Kidney capillary endothelial cell (primary cell): ENCODE measurements around the gene KLF12.

Experiments
- DNase-seq: peaks from one replicate; pipeline ENCODE4 v3.0.0-alpha.2; 2018; ENCODE audit warnings: low spot score

KLF12 gene

GRCh38 chr13:74134777-74135325, 647 bp upstream of the KLF12 start:
- peak; percentile 28 for DNase-seq

- peak; percentile 54 for DNase-seq
Observed at GRCh38 chr13:74133657-74134201, 475 bp downstream of the KLF12 start.

- DNase-seq = peak; percentile 23
Observed at GRCh38 chr13:74132776-74133656, 1.2 kb downstream of the KLF12 start.

DNA sequence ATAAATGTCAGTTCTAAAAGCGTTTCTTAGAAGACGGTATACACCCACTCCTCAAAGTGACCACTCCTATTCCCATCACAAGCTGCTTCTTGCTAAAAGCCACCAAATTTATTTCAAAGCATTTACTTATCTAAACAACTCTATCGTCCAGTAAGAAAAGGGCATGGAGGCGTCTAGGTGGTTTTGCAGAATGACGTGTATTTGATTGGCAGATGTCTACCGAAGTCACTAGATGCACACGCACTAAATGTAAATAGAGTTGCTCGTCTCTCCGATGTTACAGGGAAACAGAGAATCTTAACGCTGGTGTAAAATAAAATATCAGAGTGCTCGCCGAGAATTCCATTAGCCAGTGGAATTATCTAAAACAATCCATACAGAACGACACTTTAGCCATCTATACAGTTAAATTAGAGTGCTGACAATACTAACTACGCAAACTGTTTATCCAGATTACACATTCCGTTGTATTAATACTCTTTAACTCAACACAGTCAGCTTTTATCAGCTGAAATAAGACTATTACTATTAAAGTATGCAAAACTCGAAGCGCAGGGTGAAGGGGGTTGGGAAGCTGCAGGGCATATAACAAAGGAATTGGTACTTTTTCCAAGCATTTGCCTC, 1.9 kb downstream of the KLF12 start:
- no peak for DNase-seq

DNA sequence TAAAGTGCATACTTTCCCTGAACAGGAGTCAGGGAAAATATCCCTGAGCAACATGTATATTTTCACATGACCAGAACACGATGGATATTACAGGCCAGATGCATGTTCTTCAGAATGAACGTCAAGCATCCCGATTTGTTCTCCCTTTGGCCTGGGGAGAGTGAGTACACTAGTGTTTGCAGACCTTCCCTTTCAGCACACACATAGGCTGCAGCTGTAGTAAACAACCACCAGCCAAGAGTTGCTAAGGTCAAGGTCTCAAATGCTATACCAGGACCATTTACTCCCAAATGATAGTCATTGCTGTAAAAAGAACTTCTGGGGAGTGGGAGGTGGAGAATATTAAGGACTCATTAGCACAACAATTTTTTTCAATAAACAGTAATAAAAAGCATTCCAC, 3.0 kb downstream of the KLF12 start:
- DNase-seq = no peak

DNA sequence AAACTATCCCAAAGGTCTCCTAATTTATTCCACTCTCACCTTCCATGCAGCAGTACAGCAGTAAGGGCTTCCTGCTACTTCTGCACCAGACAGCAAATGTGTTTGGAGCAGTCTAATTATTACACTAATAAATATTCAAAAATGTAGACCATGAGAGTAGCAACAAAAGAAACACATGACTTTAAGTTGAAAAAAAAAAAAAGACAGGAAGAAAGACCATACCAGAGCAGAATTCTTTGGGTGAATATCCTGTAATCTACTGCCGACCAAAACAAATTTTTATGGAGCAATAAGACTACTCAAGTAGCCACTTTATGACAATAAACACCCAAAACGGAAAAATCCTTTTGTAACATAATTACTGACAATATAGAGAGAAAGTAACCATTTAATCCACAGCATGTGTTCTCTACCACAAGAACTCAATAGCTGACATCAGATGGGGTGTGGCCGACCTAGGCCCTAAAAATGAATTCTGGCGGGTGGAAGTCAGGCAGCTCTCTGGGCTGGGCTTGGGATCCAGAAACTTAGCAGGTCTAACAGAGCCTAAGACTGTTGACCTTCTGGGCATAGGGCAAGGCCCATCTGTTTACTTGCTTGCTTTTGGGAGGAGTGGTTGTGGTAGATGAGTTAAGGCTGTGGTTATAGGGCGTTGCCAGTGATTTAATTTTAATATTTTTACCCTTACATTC, 4.6 kb downstream of the KLF12 start:
- DNase-seq = no peak

- peak; percentile 25 for DNase-seq
Observed at GRCh38 chr13:74128156-74128767, 5.9 kb downstream of the KLF12 start.

- no peak for DNase-seq
Observed at GRCh38 chr13:74118328-74118727, 15.9 kb downstream of the KLF12 start.

DNA sequence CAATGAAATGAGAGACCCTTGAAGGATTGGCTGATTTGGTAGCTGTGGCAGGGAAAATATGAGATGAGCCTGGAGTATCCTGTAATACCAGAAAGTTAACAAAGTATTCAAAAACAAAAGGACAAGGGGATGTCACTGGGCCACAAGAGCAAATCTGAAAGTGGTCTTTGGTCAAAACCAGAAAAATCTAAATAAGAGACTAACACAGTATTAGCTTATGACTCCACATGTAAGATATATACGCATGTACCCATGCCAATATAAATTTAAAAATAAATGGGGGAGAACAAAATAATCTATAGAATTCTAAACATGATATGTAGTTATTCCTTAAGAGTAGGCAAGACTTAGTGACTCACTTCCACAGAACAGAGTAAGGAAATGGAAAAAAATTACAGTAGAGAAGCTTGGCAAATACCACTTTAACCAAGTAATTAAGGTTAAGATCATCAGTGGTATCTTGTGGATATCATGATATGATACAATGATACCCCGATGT, 16.9 kb downstream of the KLF12 start:
- no peak for DNase-seq

- DNase-seq = peak; percentile 50
Observed at GRCh38 chr13:74115133-74115532, 19.1 kb downstream of the KLF12 start.

DNA sequence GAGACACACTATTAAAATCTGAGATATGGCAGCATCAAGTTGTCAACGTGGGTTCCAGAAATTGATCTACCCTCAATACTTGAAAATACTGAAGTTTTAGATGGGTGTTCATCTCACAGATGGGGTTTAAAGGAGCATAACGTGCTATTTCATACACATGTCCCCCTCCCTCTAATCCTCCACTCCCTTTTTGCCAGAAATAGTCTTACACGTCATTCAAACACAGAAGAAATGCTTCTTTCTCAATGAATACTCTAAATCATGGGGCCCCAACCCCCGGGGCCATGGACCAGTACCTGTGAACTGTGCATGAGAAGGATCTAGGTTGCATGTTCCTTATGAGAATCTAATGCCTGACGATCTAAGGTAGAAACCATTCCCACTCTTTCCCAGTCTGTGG, 19.6 kb downstream of the KLF12 start:
- no peak for DNase-seq

GRCh38 chr13:74114202-74114601, 20.0 kb downstream of the KLF12 start:
- DNase-seq = no peak

- no peak for DNase-seq
Observed at GRCh38 chr13:74111901-74112824, 22.0 kb downstream of the KLF12 start.

GRCh38 chr13:74111399-74111798, 22.8 kb downstream of the KLF12 start:
- DNase-seq = no peak

DNA sequence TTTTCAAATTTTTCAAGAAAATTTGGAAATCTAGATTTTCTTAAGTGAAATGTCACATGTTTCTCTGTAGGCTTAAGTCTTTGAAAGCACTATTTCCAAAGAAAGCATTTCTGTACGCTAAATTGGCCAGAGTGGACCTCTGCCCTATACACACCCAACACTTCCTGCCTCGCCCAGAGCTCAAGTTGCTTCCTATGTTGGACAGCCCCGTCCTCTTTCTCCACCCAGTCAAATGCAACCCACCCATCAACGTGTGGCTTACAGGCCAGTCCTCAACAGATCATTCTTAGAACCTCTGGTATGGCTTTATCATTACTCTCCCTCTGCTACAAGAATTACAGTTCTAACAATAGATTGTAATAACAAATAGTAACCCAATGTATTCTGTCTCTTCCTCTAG, 24.2 kb downstream of the KLF12 start:
- DNase-seq = no peak

- DNase-seq = no peak
Observed at GRCh38 chr13:74107598-74107997, 26.6 kb downstream of the KLF12 start.

- DNase-seq = no peak
Observed at GRCh38 chr13:74105871-74106270, 28.3 kb downstream of the KLF12 start.

DNA sequence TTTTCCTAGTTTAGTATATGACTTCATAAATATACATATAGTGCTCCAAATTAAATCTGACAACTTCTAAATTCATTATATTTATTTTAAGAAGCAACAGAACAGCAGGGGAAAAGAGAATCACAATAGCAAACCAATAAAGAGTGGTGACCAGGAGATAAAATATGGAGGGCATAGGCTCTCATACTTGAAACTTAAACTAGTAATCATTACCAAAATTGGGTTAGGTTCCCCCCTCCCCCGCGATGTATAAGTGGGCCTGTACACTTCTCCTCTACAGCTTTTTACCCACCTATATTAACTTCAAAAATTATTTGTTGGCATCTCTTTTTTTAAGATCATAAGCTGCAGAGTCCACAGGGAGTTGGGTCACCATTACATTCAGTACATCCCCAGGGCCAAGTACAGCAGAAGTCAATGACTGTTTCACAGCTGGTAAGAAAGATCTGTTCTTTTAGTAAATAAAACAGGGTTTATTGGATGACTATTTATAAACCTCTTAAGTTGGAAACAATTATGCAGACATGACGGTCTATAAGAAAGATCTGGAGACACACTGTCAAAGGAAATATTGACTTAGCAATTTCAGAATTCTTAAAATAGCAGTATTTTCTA, 29.4 kb downstream of the KLF12 start:
- no peak for DNase-seq

DNA sequence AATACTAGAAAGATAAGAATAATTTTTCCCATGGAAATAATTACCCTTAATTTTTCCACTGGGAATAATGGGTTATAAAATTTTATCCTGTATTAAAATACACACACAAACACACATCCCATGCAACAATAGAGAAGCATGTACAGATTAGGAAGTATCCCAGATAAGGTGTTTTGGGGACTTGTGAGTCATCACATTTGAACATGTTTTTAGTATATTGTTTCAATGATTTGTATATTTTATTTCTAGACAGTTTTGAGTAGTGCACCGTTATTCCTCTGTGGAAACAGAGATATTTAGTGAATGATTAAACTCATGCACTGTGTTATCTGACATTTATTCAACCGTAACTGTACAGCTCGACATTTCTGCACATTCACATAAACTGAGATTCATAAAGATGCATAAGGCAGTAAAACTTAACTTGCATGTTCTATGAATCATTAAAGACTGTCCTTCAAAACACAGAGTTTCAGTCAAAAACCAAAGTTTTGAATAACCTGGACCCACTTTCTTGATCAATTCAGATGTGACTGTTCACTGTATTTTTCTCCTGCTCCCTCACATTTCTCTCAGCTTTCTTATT, 30.1 kb downstream of the KLF12 start:
- no peak for DNase-seq

- DNase-seq = no peak
Observed at GRCh38 chr13:74103196-74103595, 31.0 kb downstream of the KLF12 start.
